ENCODE data around the gene COQ2.

DNA sequence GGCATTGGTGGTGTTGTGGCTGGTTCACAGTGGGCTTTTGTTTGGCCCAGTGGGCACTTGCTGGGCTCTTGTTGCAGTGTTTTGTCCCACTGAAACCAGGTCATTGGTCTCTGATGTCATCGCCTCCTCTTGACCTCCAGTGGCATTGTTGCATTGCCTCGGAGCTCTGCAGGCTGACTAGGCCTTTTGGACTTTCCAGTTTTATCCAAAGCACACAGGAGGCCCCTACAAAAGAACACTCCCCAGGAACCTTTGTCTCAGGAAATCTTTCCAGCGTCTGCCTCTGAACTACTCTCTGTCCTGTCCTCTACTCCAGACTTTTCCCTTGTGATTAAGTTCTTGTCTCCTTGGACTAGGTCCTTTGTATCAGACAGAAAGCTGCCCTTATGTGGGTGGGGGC lies 54.8 kb downstream of the COQ2 start:
- TF ChIP-seq TAF1 (IDR thresholded peaks at IDR 0.05; ENCODE audit: borderline replicate concordance, insufficient read depth, low read length) = no peak
- TF ChIP-seq REST (IDR thresholded peaks at IDR 0.05; ENCODE audit: insufficient read depth in 1 of 2, low read depth in 2 of 2, low read length in 2 of 2) = no peak
- TF ChIP-seq SIN3A (IDR thresholded peaks at IDR 0.05; ENCODE audit: borderline replicate concordance, insufficient read depth, low read length) = no peak
